HG02885 (cell line): Measurements from ENCODE around the gene PTGDS.

Experiments
- ATAC-seq: cut with Tn5 transposase; IDR thresholded peaks from one replicate; pipeline ENCODE4 v1.9.1; 2021; ENCODE audit warnings: mild to moderate bottlenecking; ENCODE audit not compliant: unreplicated experiment, poor library complexity

PTGDS gene

DNA sequence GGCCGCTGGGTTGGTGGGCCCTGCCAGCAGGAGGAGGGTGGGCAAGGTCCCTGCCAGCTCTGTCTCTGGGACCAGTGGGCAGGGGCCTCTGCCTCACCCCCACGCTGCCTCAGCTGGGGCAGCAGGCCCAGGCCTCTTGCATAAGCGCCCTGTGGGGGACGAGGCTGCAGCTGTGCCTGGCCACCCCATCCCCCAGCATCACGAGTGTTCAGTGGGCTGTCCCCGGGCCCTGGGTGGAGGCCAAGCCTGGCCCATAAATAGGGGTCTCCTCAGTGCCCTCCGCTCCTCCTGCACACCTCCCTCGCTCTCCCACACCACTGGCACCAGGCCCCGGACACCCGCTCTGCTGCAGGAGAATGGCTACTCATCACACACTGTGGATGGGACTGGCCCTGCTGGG lies at the start of gene PTGDS:
Gene PTGDS, plus strand, starts transcription at position 282 of the 400 bp plus-strand sequence. Its CDS starts 75 bp downstream, at position 357.
- ATAC-seq: no peak

DNA sequence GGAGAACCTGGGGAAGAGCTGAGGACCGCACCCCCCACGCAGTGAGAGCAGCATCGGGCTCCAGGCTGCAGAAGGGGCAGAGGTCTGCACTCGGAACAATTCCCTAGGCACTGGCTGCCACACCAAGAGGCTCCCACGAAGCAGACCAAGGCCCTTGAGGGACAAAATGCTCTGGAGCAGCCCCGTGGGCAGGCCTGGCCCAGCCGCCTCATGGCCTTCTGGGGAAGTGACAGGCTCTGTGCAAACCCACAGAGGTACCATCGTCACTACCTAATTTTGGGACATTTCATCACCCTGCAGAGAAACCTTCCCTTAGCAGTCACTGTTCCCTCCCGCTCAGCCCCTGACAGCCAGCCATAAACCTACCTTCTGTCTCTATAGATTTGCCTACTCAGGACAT lies 48.7 kb upstream of the PTGDS start:
- ATAC-seq: no peak

GRCh38 chr9:136930014-136930413 lies 47.3 kb upstream of the PTGDS start:
- ATAC-seq: no peak

- no peak for ATAC-seq
Measured at GRCh38 chr9:136931611-136932130, 45.6 kb upstream of the PTGDS start.

GRCh38 chr9:136934277-136934676 lies 43.0 kb upstream of the PTGDS start:
- ATAC-seq: no peak

GRCh38 chr9:136935651-136936050 lies 41.7 kb upstream of the PTGDS start:
- ATAC-seq: no peak

DNA sequence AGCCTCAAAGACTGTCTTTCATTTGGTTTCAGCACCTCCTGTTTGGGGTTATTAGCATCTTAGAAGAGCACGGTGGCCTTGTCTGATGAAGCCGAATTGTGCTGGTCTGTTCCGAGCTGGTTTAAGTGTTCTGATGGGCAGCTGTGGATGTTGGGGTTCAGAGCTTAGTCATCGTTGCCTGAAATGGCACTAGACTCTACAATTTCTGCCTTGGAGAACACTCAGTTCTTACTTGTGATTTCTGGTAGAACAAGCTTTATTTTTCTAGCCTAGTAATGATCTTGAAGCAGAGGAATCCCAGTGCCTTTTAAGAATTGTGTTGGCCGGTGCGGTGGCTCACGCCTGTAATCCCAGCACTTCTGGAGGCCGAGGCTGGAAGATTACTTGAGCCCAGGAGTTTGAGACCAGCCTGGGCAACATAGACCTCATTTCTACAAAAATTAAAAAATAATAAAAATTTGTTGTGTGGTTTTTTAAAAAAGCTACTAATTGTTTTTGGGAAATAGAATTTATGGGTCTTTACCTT lies 40.6 kb upstream of the PTGDS start:
- no peak for ATAC-seq

DNA sequence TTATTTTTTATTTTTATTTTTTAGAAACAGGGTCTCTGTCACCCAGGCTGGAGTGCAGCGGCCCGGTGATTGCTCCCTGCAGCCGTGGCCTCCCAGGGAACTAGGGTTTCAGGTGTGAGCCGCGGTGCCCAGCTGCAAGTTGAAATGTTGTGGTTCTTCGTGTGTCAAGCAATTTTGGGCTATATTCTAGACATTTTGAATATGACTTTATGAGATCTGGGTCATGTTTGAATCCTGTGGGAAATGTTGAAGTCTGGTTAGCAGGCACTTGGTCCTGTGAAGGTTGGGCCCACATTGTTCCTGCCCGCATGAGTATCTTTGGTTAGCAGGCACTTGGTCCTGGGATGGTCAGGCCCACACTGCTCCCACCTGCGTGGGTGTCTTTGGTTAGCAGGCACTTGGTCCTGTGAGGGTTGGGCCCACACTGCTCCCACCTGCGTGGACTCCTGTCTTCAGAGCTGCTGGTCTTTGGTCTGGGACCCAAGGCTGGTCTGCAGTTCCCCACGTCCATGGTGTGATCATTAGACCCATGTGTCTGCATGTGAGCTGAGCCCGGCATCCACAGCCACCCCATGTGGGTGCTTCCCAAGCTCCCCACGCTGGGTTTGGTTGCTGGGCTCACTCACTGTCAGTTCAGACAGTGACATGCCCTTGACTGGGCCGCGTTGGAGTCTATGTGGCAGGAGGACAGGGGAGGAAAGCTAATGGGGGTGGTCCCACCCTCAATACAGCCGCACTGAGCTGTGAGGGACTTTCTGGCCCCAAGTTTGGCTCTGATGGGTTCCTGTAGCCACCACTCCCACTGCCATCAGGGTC lies 39.9 kb upstream of the PTGDS start:
- no peak for ATAC-seq

DNA sequence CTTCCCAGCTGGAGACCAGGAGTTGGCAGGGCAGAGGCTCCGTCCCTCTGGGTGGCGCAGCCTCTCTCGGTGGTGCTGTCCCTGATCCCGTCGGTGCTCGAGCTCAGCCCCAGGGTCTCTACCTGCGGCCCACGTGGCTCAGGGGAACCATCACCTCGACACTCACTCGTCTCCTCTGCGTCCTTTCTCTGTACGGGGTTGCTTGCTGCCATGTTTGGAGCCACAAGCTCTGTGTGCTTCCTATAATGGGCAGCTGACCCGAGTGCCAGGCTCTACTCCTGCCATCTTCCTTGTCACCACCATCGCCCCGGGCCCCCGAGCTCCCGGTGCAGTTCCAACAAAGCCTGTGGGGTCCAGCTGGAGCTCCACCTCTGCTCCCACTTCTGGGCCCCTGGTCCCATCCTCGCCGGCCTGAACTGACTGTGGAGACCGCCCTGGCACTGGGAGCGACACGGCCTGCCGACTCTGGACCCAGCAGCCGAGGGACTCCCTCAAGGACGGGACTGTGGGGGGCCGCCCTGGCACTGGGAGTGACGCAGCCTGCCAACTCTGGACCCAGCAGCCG lies 37.8 kb upstream of the PTGDS start:
- no peak for ATAC-seq

- ATAC-seq: no peak
Measured at GRCh38 chr9:136939996-136940525, 37.2 kb upstream of the PTGDS start.

DNA sequence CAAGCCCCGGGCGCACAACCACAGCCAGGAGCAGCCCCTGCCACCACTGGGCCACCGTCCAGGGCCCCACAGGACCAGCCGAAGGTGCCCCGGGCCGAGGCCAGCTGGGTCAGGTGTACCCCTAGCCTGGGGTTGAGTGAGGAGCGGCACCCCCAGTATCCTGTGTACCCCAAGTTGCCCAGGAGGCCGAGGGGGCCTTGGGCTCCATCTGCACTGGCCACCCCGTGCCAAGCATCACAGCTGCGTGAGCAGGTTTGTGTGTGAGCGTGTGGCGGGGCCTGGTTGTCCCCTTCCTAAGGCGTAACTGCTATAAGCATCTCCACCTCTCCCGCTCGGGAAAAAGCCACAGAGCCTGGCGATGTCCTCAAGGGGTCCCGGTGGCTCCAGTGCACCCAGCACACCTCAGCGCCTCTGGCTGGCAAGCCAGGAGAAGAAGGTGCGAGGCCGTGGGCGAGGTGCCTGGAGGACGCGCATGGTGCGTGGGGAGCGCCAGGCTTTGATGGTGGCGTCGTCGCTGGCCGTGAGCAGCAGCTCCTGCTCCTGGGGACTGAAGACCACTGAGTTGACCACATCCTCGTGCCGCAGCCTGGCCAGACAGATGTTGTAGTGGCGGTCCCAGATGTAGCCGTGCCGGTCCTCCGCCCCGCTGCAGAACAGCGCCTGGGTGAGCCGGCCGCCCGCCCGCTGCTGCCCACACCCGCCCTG lies 36.6 kb upstream of the PTGDS start:
- no peak for ATAC-seq

GRCh38 chr9:136941231-136942111 lies 35.8 kb upstream of the PTGDS start:
- no peak for ATAC-seq

- ATAC-seq: no peak
Measured at GRCh38 chr9:136942112-136942880, 35.0 kb upstream of the PTGDS start.

DNA sequence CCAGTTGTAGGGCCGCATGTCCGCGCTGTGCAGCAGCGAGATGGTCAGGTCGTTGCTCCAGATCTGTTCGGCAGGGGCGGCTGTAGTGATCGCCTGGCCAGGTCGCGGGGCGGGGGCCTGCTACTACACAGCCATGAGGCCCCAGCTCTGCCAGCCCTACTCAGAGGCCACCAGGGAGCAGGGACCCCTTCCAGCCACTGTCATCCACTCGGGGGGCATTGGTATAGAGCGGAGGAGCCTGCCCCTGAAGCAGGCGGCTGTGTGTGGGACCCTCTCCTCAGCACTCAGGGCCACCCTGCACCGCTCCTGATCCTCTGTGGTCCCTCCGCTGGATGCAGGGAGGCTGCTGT lies 34.4 kb upstream of the PTGDS start:
- ATAC-seq: no peak

- ATAC-seq: peak; percentile 27
Measured at GRCh38 chr9:136943291-136944211, 33.8 kb upstream of the PTGDS start.

GRCh38 chr9:136944212-136944518 lies 33.1 kb upstream of the PTGDS start:
- peak; percentile 38 for ATAC-seq

DNA sequence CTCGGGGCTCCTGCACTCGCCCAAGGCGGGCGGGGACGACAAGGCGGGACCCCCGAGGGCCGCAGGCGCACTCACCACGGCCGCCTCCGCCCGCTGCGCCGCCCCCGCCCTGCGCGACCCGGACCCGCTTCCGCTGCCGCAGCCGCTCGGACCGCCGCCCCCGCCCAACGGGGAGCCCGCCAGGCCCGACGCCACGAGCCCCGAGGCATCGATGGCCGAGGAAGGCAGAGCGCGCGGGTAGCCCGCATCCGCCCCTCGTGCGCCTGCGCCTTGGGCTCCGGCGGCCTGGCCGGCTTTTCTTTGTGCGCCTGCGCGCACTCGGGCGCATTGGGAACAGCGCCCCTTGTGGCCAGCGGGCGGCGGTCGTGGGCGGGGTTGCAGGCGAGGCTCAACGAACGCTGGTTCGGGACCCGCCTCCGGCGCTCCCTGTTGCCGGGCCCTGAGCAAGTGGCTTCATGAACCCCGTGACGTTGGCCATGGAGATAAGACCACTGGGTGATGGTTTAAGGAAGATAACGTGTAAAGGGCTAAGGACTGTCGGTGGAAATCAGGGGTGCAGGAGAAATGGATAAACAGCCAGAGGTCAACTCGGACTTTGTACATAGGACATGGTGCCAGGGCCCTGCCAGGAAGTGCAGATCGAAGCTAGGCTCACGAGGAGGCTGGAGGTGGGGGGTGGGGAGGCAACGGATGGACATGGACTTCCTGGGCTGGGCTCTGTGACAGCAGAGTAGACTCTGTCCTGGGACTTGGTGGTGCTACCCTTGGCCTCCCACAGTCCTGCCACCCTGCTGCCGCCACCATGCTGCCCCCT lies 32.6 kb upstream of the PTGDS start, which contains the start of the genes C8G and FBXW5:
Gene C8G, plus strand, starts transcription at position 725 of the 814 bp plus-strand sequence. Its CDS starts 78 bp downstream, at position 803.
Gene FBXW5, minus strand, starts transcription at position 220 of the 814 bp plus-strand sequence. CDS start 655 bp downstream, outside the sequence.
- ATAC-seq: peak; percentile 84
